Activated effector memory CD4-positive, alpha-beta T cell treated with Interleukin-2 at 50 U/mL for 16 hours (primary cell): ENCODE data around the gene PARP11.

Experiments
- DNase-seq: peaks from one replicate; pipeline ENCODE4 v3.0.0-alpha.2; 2020

PARP11 gene

DNA sequence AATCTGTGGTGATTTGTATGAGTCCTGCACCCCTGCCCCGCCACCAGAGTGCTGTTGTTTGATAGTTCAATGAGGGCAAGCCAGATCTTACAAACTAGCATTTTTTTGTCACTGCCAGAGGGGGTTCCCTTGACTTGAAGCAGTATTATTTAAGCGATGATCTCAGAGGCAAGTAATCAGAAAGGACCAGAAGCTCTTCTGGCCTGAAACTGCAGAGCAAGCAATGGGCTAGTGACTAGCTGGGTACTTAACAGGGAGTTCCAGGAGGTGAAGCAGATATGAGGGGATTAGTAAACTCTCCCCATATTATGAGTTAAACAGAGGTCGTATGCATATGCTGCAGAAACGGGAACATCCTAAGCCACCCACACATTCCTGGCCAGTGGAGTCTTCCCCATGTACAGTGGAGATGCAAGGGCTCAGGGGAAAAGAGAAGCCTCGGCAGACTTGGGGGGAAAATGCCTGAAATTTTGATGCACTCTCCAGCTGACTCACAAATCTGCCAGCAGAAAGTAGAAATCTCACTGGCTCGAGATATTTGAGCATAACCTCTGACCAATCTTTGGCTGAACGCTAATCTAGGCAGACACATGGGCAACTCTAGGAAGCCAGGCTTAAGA, 112.0 kb downstream of the PARP11 start:
- DNase-seq, result no peak

DNA sequence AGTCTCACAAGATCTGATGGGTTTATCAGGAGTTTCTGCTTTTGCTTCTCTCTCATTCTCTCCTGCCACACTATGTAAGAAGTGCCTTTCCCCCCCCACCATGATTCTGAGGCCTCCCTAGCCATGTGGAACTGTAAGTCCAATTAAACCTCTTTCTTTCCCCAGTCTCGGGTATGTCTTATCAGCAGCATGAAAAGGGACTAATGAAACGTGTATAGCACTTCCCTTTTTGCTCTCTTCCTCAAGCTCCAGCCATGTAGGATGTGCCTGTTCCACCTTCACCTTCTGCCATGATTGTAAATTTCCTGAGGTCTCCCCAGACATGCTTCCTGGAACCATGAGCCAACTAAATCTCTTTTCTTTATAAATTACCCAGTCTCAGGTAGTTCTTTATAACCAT, 113.3 kb downstream of the PARP11 start:
- no peak for DNase-seq
